ENCODE results near the gene CXXC5.

CXXC5 gene

DNA sequence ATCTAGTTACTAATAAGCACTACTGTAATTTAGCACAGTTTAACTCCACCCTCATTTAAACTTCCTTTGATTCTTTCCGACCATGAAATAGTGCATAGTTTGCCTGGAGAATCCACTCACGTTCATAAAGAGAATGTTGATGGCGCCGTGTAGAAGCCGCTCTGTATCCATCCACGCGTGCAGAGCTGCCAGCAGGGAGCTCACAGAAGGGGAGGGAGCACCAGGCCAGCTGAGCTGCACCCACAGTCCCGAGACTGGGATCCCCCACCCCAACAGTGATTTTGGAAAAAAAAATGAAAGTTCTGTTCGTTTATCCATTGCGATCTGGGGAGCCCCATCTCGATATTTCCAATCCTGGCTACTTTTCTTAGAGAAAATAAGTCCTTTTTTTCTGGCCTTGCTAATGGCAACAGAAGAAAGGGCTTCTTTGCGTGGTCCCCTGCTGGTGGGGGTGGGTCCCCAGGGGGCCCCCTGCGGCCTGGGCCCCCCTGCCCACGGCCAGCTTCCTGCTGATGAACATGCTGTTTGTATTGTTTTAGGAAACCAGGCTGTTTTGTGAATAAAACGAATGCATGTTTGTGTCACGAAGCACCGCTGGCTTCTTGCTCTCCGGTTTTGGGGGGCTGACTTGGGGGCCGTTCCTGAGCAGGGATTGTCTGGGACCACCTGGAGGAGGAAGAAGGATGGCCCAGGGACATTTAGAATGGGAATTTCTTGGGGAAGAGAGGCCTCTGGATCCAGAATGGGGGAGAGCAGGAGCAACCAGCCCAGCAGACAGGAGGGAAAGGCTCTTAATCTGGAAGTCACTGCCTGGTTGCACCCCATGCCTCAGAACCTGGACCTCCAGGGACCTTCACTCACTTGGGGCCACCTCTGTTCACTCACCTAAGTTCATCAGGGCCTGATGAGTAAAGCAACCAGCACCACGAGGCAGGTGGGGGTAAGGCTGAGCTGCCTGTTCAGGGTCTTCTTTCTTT lies 35.4 kb downstream of the CXXC5 start:
- DNase-seq = no peak

GRCh38 chr5:139684350-139684880 lies 36.3 kb downstream of the CXXC5 start:
- no peak for DNase-seq

- DNase-seq = no peak
These were observed 37.0 kb downstream of the CXXC5 start for GRCh38 chr5:139684881-139685749.

GRCh38 chr5:139685886-139686285 lies 37.7 kb downstream of the CXXC5 start:
- no peak for DNase-seq

DNA sequence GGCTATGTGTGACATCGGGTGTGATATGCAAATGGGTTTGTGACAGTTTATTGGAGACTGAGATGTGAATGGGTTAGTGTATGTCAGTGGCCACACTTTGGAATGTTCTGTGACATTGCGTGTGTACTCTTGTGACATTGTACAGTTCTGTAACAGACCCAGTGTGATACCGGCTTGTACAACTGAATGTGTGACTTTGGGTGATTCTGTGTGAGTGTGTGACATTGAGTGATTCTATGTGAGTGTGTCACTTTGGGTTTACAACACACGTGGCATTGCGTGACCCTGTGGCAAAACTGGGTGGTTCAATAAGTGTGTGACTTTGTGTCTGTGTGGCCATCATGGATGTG lies 38.2 kb downstream of the CXXC5 start:
- no peak for DNase-seq

- no peak for DNase-seq
These were observed 38.7 kb downstream of the CXXC5 start for GRCh38 chr5:139686706-139687441.

DNA sequence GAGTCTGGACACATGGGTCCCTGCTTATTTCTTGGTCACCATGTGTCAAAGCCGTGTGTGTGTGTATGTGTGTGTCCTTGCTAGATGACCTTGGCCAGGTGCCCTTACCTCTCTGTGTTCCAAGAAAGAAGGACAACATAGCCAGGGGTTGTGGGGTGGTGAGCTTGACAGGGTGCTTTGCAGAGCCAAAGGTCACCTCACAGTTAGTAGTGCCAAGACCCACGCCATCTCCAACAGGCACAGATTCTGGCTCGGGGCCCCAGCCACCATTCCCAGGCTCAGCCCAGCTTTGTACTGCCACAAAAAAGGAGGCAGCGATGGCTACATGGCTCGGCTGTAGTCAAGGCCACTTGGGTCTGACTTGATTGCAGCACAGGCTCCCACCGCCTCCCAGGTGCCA lies 39.5 kb downstream of the CXXC5 start:
- no peak for DNase-seq

- DNase-seq = no peak
These were observed 40.0 kb downstream of the CXXC5 start for GRCh38 chr5:139688088-139688702.

DNA sequence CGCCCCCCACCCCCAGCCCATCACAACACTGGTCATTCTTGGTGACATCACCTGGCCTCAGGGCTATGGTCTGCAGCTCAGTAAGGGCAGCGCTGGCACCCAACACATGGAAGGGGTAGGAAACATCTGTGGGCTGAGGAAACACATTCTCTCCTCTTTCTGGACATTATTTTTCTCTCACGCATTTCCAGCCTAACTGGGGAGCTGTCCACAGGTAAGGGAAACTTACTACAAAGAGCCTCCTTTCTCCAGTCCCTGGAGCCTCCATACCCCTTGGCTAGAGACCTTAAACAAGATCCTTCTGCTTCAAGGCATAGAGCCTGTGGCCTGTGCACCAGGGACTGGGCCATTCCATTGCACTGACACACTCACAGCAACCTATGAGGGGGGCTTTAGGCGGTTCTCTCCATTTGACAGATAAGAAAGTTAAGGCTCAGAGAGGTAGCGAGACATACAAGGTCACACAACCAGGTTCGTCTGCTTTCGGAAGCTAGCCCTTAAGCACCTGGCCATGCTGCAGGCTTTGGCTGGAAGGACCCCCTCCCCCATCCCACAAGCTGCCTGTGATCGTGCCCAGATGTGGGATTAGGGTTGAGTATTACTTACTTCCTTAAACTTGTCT lies 40.7 kb downstream of the CXXC5 start:
- no peak for DNase-seq

DNA sequence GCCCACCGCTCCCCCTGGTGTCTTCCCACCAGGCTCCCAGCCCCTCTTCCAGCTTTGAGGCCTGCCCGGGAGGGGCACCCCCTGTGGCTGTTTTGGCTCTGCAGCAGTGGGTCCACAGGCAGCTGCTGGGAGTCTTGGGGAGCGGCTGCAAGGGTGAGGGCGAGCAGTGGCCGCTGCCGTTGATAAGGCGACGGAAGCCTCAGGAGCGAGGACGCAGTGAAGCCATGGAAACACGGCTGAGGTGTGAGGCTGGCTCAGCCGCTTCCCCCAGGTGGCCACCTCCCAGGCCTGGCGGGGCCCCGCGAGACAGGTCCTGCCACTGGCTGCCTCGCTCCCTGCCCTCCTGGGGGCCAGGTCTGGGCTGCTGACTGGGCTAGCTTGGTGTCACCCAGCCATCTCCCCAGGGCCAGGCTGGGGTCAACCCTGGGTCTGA lies 41.5 kb downstream of the CXXC5 start:
- DNase-seq = no peak

- DNase-seq = no peak
These were observed 42.1 kb downstream of the CXXC5 start for GRCh38 chr5:139690064-139690802.

DNA sequence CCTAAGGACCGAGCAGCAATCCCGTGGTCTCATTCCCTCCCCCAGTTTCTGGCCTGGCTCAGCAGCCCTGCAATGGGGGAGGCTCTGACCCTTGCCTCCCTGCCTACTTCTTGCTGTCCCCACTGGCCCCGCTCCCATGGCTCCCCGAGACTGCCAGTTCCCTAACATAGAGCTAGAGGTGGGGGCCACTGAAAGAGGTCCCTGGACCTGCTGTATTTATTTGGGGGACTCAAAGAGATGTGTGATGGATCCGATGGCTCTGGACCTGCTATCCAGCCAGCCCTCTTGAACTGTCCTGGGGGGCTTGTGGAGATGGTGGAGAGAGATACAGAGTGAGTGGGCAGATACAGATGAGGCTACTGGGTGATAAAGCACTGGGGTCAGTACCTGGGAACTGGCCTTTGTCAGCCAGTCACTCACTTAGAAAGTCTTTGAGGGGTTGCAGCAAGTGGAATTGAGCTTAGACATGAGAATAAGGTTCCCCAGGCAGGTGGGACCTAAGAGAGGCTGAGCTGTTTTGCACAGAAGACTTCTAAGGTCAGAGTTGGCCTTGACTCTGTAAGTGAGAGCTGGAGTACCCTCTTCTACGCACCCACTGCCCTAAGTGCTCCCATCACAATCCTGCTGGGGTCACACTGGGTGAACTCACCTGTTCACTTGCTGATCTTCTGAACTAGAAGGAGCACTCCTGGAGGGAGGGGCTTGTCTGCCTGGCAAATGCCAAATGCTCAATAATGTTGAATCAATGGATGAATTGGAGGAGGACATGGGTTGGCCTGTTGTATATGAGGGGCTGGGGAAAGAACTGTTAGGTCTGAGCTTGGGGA lies 42.9 kb downstream of the CXXC5 start:
- DNase-seq = no peak

- DNase-seq = no peak
These were observed 44.0 kb downstream of the CXXC5 start for GRCh38 chr5:139692148-139692547.

- DNase-seq = no peak
These were observed 44.6 kb downstream of the CXXC5 start for GRCh38 chr5:139692679-139693308.

GRCh38 chr5:139693676-139694364 lies 45.7 kb downstream of the CXXC5 start:
- DNase-seq = no peak

GRCh38 chr5:139694556-139695177 lies 46.5 kb downstream of the CXXC5 start:
- DNase-seq = no peak

- DNase-seq = no peak
These were observed 47.0 kb downstream of the CXXC5 start for GRCh38 chr5:139695178-139695573.

DNA sequence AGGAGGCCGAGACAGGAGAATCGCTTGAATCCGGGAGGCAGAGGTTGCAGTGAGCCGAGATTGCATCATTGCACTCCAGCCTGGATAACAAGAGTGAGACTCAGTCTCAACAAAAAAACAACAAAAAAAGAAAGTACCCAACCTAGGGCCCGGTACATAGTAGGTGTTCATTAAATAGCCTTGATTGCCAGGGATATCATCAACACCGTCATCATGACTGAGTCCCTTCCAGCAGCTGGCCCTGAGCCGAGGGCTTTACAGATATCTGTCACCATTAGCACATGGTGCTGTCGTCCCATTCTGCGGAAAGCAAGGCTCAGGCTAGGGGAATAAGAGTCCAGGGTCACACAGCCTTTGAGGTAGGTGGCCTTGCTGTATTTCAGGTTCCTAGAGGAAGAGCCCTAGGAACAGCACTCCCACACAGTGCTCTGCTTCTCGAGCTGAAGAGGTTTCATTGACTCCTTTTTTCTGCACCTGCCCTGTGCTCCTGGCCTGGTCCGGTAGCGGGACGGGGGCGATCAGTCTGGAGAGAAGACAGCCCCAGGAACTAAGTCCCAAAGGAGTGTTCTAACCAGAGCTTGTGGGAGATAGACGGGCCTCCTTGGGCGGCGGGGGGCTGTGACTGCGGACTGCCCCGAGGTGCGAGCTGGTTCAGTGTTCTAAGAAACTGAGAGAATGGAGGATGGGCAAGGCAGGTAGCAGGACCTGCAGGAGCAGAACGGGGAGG lies 48.2 kb downstream of the CXXC5 start:
- DNase-seq = no peak

Data from stimulated activated CD4-positive, alpha-beta T cell treated with anti-CD3 and anti-CD28 coated beads, Interleukin-15, amount 100 ng/mL, for 24 hours (primary cell).